ENCODE results near the gene IL1RAPL2.

Gene IL1RAPL2

GRCh38 chrX:104795804-104796203, 229.8 kb downstream of the IL1RAPL2 start:
- H3K36me3 ChIP-seq (ENCODE audit: control insufficient read depth in 2 of 2, insufficient read depth in 1 of 2, low read length in 2 of 2), result no peaks in the 10 kb centered on the region
- POLR2A ChIA-PET, result no interaction called here
- no peaks in the 10 kb centered on the region for H3K4me1 ChIP-seq (ENCODE audit: control insufficient read depth, insufficient read depth, low read length)
- TF ChIP-seq ZNF391 (tag by site-specific recombination; IDR thresholded peaks at IDR 0.05; ENCODE audit: borderline replicate concordance, low read depth) (no peak), ZNF433 (tag by site-specific recombination; IDR thresholded peaks at IDR 0.05; ENCODE audit: low read depth) (no peak), ZBTB26 (tag by site-specific recombination; optimal IDR thresholded peaks at IDR 0.05) (no peak), ZNF18 (tag by site-specific recombination; IDR thresholded peaks at IDR 0.05) (no peak), ZNF513 (tag by site-specific recombination; IDR thresholded peaks at IDR 0.05) (no peak), ZNF701 (tag by site-specific recombination; IDR thresholded peaks at IDR 0.05) (no peak), SP2 (tag by site-specific recombination; IDR thresholded peaks at IDR 0.05) (no peak), ZNF623 (tag by site-specific recombination; IDR thresholded peaks at IDR 0.05) (no peak), ZNF48 (tag by site-specific recombination; IDR thresholded peaks at IDR 0.05) (no peak), ZNF704 (tag by site-specific recombination; IDR thresholded peaks at IDR 0.05) (no peak), ZBTB10 (tag by site-specific recombination; IDR thresholded peaks at IDR 0.05) (no peak), ZNF10 (tag by site-specific recombination; IDR thresholded peaks at IDR 0.05) (no peak), ZIC2 (tag by site-specific recombination; IDR thresholded peaks at IDR 0.05) (no peak), ZBTB1 (tag by site-specific recombination; IDR thresholded peaks at IDR 0.05) (no peak), ZNF354C (tag by site-specific recombination; IDR thresholded peaks at IDR 0.05; ENCODE audit: borderline replicate concordance, low read depth) (no peak), ZNF175 (tag by site-specific recombination; IDR thresholded peaks at IDR 0.05) (no peak), ZNF549 (tag by site-specific recombination; IDR thresholded peaks at IDR 0.05) (no peak), ZNF366 (tag by site-specific recombination; conservative IDR thresholded peaks at IDR 0.05) (no peak)
- CTCF ChIA-PET, result interaction anchor here (0.7 to 1.2 kb wide), 2 partner anchors 127 kb away, joined by 3 to 4 read pairs; no protein-coding TSS in a partner anchor
- H3K27ac ChIP-seq (ENCODE audit: extremely low read depth, low read depth, low read length), result no peak overlapping the region
- H3K4me3 ChIP-seq (ENCODE audit: low read depth, low read length), result no peak overlapping the region
- no peaks in the 10 kb centered on the region for H3K9me3 ChIP-seq (ENCODE audit: control insufficient read depth, insufficient read depth, low read depth, low read length)

- Histone ChIP-seq H3K4me3 (ENCODE audit: low read depth, low read length) (no peak overlapping the region), H3K36me3 (ENCODE audit: control insufficient read depth in 2 of 2, insufficient read depth in 1 of 2, low read length in 2 of 2) (no peaks in the 10 kb centered on the region), H3K27ac (ENCODE audit: extremely low read depth, low read depth, low read length) (no peak overlapping the region), H3K4me1 (ENCODE audit: control insufficient read depth, insufficient read depth, low read length) (no peaks in the 10 kb centered on the region), H3K9me3 (ENCODE audit: control insufficient read depth, insufficient read depth, low read depth, low read length) (no peaks in the 10 kb centered on the region)
- CTCF ChIA-PET, result no interaction called here
- TF ChIP-seq REST (tag by site-specific recombination; IDR thresholded peaks at IDR 0.05) (no peak), ZNF366 (tag by site-specific recombination; conservative IDR thresholded peaks at IDR 0.05) (no peak), ZNF785 (tag by site-specific recombination; IDR thresholded peaks at IDR 0.05) (no peak), SCRT2 (tag by site-specific recombination; IDR thresholded peaks at IDR 0.05) (no peak), ZFP37 (tag by site-specific recombination; IDR thresholded peaks at IDR 0.05) (no peak), YY1 (tag by site-specific recombination; IDR thresholded peaks at IDR 0.05) (no peak), ZNF214 (tag by site-specific recombination; IDR thresholded peaks at IDR 0.05; ENCODE audit: borderline replicate concordance) (no peak)
- POLR2A ChIA-PET, result no interaction called here
These were observed 237.2 kb downstream of the IL1RAPL2 start for GRCh38 chrX:104803219-104803618.

All from HEK293 (cell line).